Right ventricle myocardium superior (tissue), 1 donor: ENCODE measurements around the gene GJB3. TPM values are rescaled to one million over a fixed set of nuclear protein-coding genes. Genes with fewer than 3 reads are reported as not detected.

ENCODE experiments used
- ATAC-seq: fragments of 200-7000 bp; cut with Tn5 transposase; one replicate; pipeline ENCODE4 v1.9.1; 2020; ENCODE audit warnings: mild to moderate bottlenecking; ENCODE audit not compliant: poor library complexity
- DNase-seq: peaks from one replicate; pipeline ENCODE4 v3.0.0-alpha.2; 2020
- intact Hi-C: fragments of 100-400 bp; cut with DNase I; formaldehyde crosslinking; loops from one replicate; pipeline ENCODE4 v1.11.2; 2022
- total RNA-seq: library from RNA; stranded (reverse); fragmentation: NEBNext Ultra II Directional; extraction: Animal tissue kit (Norgen Biotek cat#: 25700); gene quantifications from one replicate; pipeline ENCODE4 v1.2.1, GENCODE V29; 2021
- donor health status: DM: no; HTN: yes; CAD: no; lungs with severe emphysema.

The GJB3 gene
- total RNA-seq, 1 donor from 2014 or later = not detected

- ATAC-seq (no peak), DNase-seq (no peak)
- intact Hi-C loops = no loop called here
Observed at GRCh38 chr1:34779962-34780361, 1.1 kb upstream of the GJB3 start.

DNA sequence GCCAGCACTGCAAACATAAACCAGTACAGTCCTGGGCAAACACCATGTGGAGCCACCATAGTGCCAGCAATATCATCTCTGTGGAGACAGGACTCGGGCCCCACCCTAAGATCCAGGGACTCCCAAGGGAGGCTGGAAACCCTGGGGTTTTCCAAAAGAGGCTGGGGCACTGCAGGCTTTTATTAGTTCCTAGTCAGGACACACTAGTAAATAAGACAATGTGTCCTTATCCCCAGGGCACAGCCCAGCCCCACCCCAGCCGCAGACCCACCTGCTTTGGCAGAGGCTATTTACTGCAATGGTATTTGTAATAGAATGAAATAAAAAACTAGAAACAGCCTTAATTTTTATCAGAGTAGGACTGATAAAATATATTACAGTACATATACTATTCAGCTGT, 486 bp upstream of the GJB3 start:
- intact Hi-C loops = no loop called here
- DNase-seq = no peak
- ATAC-seq = no peak

GRCh38 chr1:34781844-34782391, 904 bp downstream of the GJB3 start:
- ATAC-seq (no peak), DNase-seq (no peak)
- intact Hi-C loops = no loop called here

DNA sequence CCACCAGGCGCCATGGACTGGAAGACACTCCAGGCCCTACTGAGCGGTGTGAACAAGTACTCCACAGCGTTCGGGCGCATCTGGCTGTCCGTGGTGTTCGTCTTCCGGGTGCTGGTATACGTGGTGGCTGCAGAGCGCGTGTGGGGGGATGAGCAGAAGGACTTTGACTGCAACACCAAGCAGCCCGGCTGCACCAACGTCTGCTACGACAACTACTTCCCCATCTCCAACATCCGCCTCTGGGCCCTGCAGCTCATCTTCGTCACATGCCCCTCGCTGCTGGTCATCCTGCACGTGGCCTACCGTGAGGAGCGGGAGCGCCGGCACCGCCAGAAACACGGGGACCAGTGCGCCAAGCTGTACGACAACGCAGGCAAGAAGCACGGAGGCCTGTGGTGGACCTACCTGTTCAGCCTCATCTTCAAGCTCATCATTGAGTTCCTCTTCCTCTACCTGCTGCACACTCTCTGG, 3.8 kb downstream of the GJB3 start:
- ATAC-seq (no peak), DNase-seq (no peak)
- intact Hi-C loops = loop anchor here (5.0 kb wide), 1 partner anchor 83 kb away; no protein-coding TSS in a partner anchor

DNA sequence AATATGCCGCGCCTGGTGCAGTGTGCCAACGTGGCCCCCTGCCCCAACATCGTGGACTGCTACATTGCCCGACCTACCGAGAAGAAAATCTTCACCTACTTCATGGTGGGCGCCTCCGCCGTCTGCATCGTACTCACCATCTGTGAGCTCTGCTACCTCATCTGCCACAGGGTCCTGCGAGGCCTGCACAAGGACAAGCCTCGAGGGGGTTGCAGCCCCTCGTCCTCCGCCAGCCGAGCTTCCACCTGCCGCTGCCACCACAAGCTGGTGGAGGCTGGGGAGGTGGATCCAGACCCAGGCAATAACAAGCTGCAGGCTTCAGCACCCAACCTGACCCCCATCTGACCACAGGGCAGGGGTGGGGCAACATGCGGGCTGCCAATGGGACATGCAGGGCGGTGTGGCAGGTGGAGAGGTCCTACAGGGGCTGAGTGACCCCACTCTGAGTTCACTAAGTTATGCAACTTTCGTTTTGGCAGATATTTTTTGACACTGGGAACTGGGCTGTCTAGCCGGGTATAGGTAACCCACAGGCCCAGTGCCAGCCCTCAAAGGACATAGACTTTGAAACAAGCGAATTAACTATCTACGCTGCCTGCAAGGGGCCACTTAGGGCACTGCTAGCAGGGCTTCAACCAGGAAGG, 4.3 kb downstream of the GJB3 start:
- ATAC-seq (no peak), DNase-seq (no peak)
- intact Hi-C loops = loop anchor here (5.0 kb wide), 1 partner anchor 82 kb away; no protein-coding TSS in a partner anchor

- no peak for DNase-seq
- no peak for ATAC-seq
- intact Hi-C loops = loop anchor here (2.0 to 5.0 kb wide), 2 partner anchors 67 to 81 kb away; no protein-coding TSS in a partner anchor
Observed at GRCh38 chr1:34785875-34786470, 5.0 kb downstream of the GJB3 start.

- ATAC-seq (peak; percentile 90), DNase-seq (peak; percentile 77)
- intact Hi-C loops = loop anchor here (2.0 to 5.0 kb wide), 2 partner anchors 66 to 81 kb away; no protein-coding TSS in a partner anchor
Observed at GRCh38 chr1:34786521-34787325, 5.7 kb downstream of the GJB3 start.

GRCh38 chr1:34787461-34788420, 6.7 kb downstream of the GJB3 start:
- no peak for DNase-seq
- ATAC-seq = no peak
- intact Hi-C loops = loop anchor here (2.0 to 5.0 kb wide), 2 partner anchors 65 to 80 kb away; no protein-coding TSS in a partner anchor

GRCh38 chr1:34790985-34791384, 10.0 kb downstream of the GJB3 start:
- ATAC-seq (peak; percentile 32), DNase-seq (peak; percentile 71)
- intact Hi-C loops = no loop called here

DNA sequence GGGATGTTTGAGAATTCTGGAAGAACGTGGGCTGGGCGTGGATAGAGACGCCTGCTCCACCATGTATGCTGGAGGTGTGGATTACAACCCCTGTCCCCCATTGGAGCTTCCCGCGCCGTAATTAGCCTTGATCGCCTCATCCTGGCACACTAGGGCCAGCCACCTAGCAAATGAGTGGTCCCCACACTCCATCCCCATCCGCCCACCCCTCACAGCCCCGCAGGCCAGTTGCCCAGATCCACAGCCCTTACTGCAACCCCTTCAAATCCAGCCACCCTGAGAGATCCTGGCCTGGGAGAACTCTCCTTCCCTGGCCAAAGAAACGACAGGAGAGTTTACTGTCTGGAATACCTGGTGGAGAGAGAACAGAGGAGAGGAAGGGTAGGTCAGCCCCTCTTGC, 11.4 kb downstream of the GJB3 start:
- no peak for DNase-seq
- intact Hi-C loops = no loop called here
- ATAC-seq = no peak

GRCh38 chr1:34792868-34793727, 12.1 kb downstream of the GJB3 start, which contains the start of gene GJA4:
Gene GJA4, plus strand, starts transcription at chr1:34792999. Its CDS starts 1,215 bp downstream, at chr1:34794214.
- intact Hi-C loops = no loop called here
- peak; percentile 53 for DNase-seq
- ATAC-seq = peak; percentile 34

GRCh38 chr1:34794001-34794789, 13.2 kb downstream of the GJB3 start:
- DNase-seq (no peak), ATAC-seq (no peak)
- intact Hi-C loops = no loop called here

DNA sequence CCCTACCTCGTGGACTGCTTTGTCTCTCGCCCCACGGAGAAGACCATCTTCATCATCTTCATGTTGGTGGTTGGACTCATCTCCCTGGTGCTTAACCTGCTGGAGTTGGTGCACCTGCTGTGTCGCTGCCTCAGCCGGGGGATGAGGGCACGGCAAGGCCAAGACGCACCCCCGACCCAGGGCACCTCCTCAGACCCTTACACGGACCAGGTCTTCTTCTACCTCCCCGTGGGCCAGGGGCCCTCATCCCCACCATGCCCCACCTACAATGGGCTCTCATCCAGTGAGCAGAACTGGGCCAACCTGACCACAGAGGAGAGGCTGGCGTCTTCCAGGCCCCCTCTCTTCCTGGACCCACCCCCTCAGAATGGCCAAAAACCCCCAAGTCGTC, 13.8 kb downstream of the GJB3 start:
- DNase-seq (no peak), ATAC-seq (no peak)
- intact Hi-C loops = no loop called here

DNA sequence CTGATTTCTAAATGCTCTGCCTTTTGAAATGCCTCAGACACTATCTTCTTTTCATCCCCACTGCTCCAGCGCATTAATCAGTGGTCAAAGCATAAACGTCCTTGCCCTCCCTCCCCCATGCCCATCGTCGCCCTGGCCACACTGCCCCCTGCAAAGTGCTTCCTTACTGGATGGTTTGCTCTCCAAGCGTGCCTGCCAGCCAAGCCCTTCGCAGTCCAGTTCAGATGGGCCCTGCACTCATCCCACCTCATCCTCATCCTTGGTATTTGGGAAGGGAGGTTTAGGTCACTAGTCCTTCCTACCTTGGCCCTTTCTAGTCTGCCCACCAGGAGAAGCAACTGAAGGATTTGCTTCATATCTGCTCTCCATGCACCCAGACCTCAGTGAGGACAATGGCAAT, 14.9 kb downstream of the GJB3 start:
- ATAC-seq (no peak), DNase-seq (no peak)
- intact Hi-C loops = no loop called here

DNA sequence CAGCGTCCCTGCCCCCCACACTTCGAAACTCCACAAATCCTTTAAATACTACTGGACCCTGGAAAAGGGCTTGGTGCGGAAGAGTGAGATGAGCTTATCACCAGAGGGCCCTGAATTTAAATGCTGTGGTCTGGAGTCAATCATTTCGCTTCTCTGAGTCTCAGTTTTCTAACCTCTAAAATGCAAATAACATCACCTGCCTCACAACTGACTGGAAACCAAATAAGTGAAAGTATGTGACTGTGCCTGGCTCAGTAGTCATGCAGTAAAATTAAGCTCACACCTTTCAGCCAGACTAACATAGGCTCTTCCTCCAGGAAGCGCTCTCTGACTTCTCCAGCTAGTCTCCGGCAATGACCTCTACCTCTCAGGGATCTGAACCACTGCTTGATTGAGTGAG, 16.0 kb downstream of the GJB3 start:
- DNase-seq = no peak
- intact Hi-C loops = no loop called here
- no peak for ATAC-seq

- ATAC-seq (no peak), DNase-seq (no peak)
- intact Hi-C loops = no loop called here
Observed at GRCh38 chr1:34800214-34800613, 19.2 kb downstream of the GJB3 start.
